WERI-Rb-1 (cell line): ENCODE measurements around the gene MAS1.
"Not testable (repeated sequence)": the region's sequence is repeated elsewhere in the genome, so short reads cannot be mapped to it uniquely, and the experiment has no call there.

ENCODE experiments used
- DNase-seq: peaks from one replicate; pipeline ENCODE4 v3.0.0-alpha.2; 2020
- H3K27ac ChIP-seq: fragments of 250-450 bp; sonication (Bioruptor Pico); 2 replicates; pipeline ENCODE4 v1.5.1; 2020; ENCODE audit warnings: mild to moderate bottlenecking, moderate library complexity
- H3K27me3 ChIP-seq: fragments of 250-450 bp; sonication (Bioruptor Pico); 2 replicates; pipeline ENCODE4 v1.5.1; 2021; ENCODE audit warnings: mild to moderate bottlenecking, low read depth, moderate library complexity; ENCODE audit not compliant: insufficient read depth, severe bottlenecking
- H3K36me3 ChIP-seq: fragments of 250-450 bp; sonication (Bioruptor Pico); 2 replicates; pipeline ENCODE4 v1.5.1; 2020; ENCODE audit warnings: mild to moderate bottlenecking, moderate library complexity
- H3K4me3 ChIP-seq: 2 replicates; pipeline ENCODE4 v1.5.1; 2011; ENCODE audit warnings: low read depth, mild to moderate bottlenecking, control low read depth, low read length
- H3K9me3 ChIP-seq: fragments of 250-450 bp; sonication (Bioruptor Pico); 2 replicates; pipeline ENCODE4 v1.5.1; 2021; ENCODE audit warnings: mild to moderate bottlenecking, moderate library complexity; ENCODE audit not compliant: severe bottlenecking
- TF ChIP-seq, protein P1 (sequence below): IDR thresholded peaks from 2 replicates; pipeline ENCODE4 v1.5.1; 2011; ENCODE audit warnings: low read depth, mild to moderate bottlenecking, control low read depth, inconsistent platforms, low read length

Gene MAS1

GRCh38 chr6:159853754-159854153, 37.0 kb upstream of the MAS1 start:
- no peak for DNase-seq
- Histone ChIP-seq H3K27ac (no peak overlapping the region), H3K27me3 (no peaks in the 10 kb centered on the region), H3K9me3 (peaks cover 7% of the 10 kb centered on the region), H3K36me3 (no peaks in the 10 kb centered on the region), H3K4me3 (no peak overlapping the region)
- TF ChIP-seq, protein P1, sequence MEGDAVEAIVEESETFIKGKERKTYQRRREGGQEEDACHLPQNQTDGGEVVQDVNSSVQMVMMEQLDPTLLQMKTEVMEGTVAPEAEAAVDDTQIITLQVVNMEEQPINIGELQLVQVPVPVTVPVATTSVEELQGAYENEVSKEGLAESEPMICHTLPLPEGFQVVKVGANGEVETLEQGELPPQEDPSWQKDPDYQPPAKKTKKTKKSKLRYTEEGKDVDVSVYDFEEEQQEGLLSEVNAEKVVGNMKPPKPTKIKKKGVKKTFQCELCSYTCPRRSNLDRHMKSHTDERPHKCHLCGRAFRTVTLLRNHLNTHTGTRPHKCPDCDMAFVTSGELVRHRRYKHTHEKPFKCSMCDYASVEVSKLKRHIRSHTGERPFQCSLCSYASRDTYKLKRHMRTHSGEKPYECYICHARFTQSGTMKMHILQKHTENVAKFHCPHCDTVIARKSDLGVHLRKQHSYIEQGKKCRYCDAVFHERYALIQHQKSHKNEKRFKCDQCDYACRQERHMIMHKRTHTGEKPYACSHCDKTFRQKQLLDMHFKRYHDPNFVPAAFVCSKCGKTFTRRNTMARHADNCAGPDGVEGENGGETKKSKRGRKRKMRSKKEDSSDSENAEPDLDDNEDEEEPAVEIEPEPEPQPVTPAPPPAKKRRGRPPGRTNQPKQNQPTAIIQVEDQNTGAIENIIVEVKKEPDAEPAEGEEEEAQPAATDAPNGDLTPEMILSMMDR = no peak

DNA sequence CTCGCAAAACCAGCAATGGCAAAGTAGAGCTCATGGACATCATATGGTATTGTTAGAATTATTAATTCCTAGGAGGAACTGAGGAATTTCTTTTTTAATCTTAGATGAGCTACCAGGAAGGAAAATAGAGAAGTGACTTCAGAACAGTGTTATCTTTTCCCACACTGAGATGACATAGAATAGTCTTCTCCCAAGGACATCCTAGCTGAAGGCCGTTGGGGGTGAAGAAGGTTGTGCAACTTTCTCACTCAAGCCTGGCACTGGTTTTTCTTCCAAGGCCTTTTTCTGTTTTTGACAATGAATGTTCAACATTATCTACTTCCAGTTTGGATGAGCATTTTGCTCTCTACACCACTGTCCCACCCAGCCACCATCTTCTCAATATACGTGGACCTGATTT, 35.8 kb upstream of the MAS1 start:
- DNase-seq = no peak
- Histone ChIP-seq H3K27me3 (no peaks in the 10 kb centered on the region), H3K27ac (no peak overlapping the region), H3K36me3 (no peaks in the 10 kb centered on the region), H3K9me3 (no peaks in the 10 kb centered on the region), H3K4me3 (no peak overlapping the region)
- TF ChIP-seq, protein P1 = no peak

- Histone ChIP-seq H3K27me3 (peaks cover 7% of the 10 kb centered on the region), H3K27ac (no peak overlapping the region)
- TF ChIP-seq, protein P1 = no peak
These were observed 32.5 kb upstream of the MAS1 start for GRCh38 chr6:159858259-159858658.

GRCh38 chr6:159860482-159860881, 30.3 kb upstream of the MAS1 start:
- H3K9me3 ChIP-seq = no peaks in the 10 kb centered on the region
- TF ChIP-seq, protein P1 = no peak
- no peak overlapping the region for H3K4me3 ChIP-seq
- H3K36me3 ChIP-seq = no peaks in the 10 kb centered on the region
- no peak overlapping the region for H3K27ac ChIP-seq
- peaks cover 7% of the 10 kb centered on the region for H3K27me3 ChIP-seq
- DNase-seq = no peak

More at GRCh38 chr6:159858259-159858658, 32.5 kb upstream of the MAS1 start:
- no peak for DNase-seq
- Histone ChIP-seq H3K4me3 (no peak overlapping the region), H3K9me3 (no peaks in the 10 kb centered on the region), H3K36me3 (no peaks in the 10 kb centered on the region)

GRCh38 chr6:159862103-159862502, 28.7 kb upstream of the MAS1 start:
- TF ChIP-seq, protein P1 = no peak
- Histone ChIP-seq H3K27me3 (peaks cover 7% of the 10 kb centered on the region), H3K27ac (no peak overlapping the region), H3K4me3 (no peak overlapping the region), H3K9me3 (no peaks in the 10 kb centered on the region), H3K36me3 (no peaks in the 10 kb centered on the region)
- DNase-seq = no peak

- TF ChIP-seq, protein P1 = peak; percentile 36; the same call in 1 of the 2 replicates
- not testable (repeated sequence) for H3K4me3 ChIP-seq, H3K27ac ChIP-seq, H3K36me3 ChIP-seq, H3K9me3 ChIP-seq, H3K27me3 ChIP-seq
- peak; percentile 27 for DNase-seq
These were observed 27.4 kb upstream of the MAS1 start for GRCh38 chr6:159863341-159863740.
